ENCODE results near the gene SOX15.

SOX15 gene

DNA sequence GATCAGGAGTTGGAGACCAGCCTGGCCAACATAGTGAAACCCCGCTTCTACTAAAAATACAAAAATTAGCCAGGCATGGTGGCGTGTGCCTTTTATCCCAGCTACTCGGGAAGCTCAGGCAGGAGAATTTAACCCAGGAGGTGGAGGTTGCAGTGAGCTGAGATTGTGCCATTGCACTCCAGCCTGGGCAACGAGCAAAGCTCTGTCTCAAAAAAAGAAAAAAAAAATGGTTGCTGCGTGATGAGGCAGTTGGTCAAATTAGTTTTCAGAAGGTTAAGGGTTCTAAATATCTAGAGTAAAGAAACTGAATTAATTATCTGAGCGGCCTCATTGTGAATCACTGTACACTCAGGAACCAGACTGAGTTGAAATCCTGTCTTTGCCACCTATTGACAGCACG is 13.9 kb downstream of the SOX15 start:
- ATAC-seq, result no peak
- TF ChIP-seq GLIS3 (CRISPR knock-in tag; IDR thresholded peaks at IDR 0.05) (no peak), ESRRG (CRISPR knock-in tag; IDR thresholded peaks at IDR 0.05) (no peak), ZC3H10 (CRISPR knock-in tag; IDR thresholded peaks at IDR 0.05) (no peak), ISL1 (CRISPR knock-in tag; IDR thresholded peaks at IDR 0.05) (no peak), ZNF8 (CRISPR knock-in tag; IDR thresholded peaks at IDR 0.05) (no peak), ZNF565 (CRISPR knock-in tag; conservative IDR thresholded peaks at IDR 0.05; ENCODE audit: low read depth) (no peak), CSDC2 (CRISPR knock-in tag; IDR thresholded peaks at IDR 0.05) (no peak), SNAI2 (CRISPR knock-in tag; IDR thresholded peaks at IDR 0.05) (no peak), ARNTL (CRISPR knock-in tag; IDR thresholded peaks at IDR 0.05; ENCODE audit: borderline replicate concordance, low read depth) (no peak), ZFP30 (CRISPR knock-in tag; IDR thresholded peaks at IDR 0.05) (no peak), TOX (CRISPR knock-in tag; IDR thresholded peaks at IDR 0.05; ENCODE audit: borderline replicate concordance) (no peak), BACH2 (CRISPR knock-in tag; IDR thresholded peaks at IDR 0.05; ENCODE audit: borderline replicate concordance) (no peak), OSR1 (CRISPR knock-in tag; IDR thresholded peaks at IDR 0.05) (no peak), TCF4 (CRISPR knock-in tag; IDR thresholded peaks at IDR 0.05; ENCODE audit: borderline replicate concordance) (no peak), PPARA (CRISPR knock-in tag; IDR thresholded peaks at IDR 0.05; ENCODE audit: borderline replicate concordance) (no peak), RARB (CRISPR knock-in tag; IDR thresholded peaks at IDR 0.05) (no peak)
- TF ChIP-seq, protein P1, sequence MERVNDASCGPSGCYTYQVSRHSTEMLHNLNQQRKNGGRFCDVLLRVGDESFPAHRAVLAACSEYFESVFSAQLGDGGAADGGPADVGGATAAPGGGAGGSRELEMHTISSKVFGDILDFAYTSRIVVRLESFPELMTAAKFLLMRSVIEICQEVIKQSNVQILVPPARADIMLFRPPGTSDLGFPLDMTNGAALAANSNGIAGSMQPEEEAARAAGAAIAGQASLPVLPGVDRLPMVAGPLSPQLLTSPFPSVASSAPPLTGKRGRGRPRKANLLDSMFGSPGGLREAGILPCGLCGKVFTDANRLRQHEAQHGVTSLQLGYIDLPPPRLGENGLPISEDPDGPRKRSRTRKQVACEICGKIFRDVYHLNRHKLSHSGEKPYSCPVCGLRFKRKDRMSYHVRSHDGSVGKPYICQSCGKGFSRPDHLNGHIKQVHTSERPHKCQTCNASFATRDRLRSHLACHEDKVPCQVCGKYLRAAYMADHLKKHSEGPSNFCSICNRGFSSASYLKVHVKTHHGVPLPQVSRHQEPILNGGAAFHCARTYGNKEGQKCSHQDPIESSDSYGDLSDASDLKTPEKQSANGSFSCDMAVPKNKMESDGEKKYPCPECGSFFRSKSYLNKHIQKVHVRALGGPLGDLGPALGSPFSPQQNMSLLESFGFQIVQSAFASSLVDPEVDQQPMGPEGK (CRISPR knock-in tag; IDR thresholded peaks at IDR 0.05; ENCODE audit: borderline replicate concordance), result no peak
- TF ChIP-seq, protein P2, sequence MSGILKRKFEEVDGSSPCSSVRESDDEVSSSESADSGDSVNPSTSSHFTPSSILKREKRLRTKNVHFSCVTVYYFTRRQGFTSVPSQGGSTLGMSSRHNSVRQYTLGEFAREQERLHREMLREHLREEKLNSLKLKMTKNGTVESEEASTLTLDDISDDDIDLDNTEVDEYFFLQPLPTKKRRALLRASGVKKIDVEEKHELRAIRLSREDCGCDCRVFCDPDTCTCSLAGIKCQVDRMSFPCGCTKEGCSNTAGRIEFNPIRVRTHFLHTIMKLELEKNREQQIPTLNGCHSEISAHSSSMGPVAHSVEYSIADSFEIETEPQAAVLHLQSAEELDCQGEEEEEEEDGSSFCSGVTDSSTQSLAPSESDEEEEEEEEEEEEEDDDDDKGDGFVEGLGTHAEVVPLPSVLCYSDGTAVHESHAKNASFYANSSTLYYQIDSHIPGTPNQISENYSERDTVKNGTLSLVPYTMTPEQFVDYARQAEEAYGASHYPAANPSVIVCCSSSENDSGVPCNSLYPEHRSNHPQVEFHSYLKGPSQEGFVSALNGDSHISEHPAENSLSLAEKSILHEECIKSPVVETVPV (CRISPR knock-in tag; IDR thresholded peaks at IDR 0.05), result no peak
- TF ChIP-seq, protein P3, sequence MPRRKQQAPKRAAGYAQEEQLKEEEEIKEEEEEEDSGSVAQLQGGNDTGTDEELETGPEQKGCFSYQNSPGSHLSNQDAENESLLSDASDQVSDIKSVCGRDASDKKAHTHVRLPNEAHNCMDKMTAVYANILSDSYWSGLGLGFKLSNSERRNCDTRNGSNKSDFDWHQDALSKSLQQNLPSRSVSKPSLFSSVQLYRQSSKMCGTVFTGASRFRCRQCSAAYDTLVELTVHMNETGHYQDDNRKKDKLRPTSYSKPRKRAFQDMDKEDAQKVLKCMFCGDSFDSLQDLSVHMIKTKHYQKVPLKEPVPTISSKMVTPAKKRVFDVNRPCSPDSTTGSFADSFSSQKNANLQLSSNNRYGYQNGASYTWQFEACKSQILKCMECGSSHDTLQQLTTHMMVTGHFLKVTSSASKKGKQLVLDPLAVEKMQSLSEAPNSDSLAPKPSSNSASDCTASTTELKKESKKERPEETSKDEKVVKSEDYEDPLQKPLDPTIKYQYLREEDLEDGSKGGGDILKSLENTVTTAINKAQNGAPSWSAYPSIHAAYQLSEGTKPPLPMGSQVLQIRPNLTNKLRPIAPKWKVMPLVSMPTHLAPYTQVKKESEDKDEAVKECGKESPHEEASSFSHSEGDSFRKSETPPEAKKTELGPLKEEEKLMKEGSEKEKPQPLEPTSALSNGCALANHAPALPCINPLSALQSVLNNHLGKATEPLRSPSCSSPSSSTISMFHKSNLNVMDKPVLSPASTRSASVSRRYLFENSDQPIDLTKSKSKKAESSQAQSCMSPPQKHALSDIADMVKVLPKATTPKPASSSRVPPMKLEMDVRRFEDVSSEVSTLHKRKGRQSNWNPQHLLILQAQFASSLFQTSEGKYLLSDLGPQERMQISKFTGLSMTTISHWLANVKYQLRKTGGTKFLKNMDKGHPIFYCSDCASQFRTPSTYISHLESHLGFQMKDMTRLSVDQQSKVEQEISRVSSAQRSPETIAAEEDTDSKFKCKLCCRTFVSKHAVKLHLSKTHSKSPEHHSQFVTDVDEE (CRISPR knock-in tag; IDR thresholded peaks at IDR 0.05), result no peak
- TF ChIP-seq, protein P4, sequence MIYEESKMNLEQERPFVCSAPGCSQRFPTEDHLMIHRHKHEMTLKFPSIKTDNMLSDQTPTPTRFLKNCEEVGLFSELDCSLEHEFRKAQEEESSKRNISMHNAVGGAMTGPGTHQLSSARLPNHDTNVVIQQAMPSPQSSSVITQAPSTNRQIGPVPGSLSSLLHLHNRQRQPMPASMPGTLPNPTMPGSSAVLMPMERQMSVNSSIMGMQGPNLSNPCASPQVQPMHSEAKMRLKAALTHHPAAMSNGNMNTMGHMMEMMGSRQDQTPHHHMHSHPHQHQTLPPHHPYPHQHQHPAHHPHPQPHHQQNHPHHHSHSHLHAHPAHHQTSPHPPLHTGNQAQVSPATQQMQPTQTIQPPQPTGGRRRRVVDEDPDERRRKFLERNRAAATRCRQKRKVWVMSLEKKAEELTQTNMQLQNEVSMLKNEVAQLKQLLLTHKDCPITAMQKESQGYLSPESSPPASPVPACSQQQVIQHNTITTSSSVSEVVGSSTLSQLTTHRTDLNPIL (CRISPR knock-in tag; IDR thresholded peaks at IDR 0.05; ENCODE audit: low read depth), result no peak

DNA sequence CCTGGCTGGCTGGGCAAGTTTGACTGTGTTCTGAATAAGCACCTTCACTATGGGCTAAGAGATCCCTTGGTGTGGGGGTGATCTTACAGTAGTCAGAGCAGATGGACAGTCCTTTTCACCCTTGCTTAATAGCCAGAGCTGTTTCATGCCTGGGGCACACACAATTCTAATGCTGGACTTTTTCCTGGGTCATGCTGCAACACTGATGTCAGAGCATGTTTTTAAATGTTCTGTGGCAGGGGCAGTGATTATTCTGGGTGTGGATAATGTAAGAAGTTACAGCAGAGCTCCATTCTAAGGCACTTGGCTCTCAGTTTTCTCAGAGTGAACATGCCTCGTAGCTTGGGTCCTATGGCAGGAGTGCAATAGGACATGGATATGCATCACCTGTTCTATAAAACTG is 14.4 kb downstream of the SOX15 start:
- TF ChIP-seq ZC3H10 (CRISPR knock-in tag; IDR thresholded peaks at IDR 0.05) (no peak), TCF4 (CRISPR knock-in tag; IDR thresholded peaks at IDR 0.05; ENCODE audit: borderline replicate concordance) (no peak), GLIS3 (CRISPR knock-in tag; IDR thresholded peaks at IDR 0.05) (no peak), PPARA (CRISPR knock-in tag; IDR thresholded peaks at IDR 0.05; ENCODE audit: borderline replicate concordance) (no peak)
- TF ChIP-seq, protein P4 (CRISPR knock-in tag; IDR thresholded peaks at IDR 0.05; ENCODE audit: low read depth), result no peak
- ATAC-seq, result no peak

DNA sequence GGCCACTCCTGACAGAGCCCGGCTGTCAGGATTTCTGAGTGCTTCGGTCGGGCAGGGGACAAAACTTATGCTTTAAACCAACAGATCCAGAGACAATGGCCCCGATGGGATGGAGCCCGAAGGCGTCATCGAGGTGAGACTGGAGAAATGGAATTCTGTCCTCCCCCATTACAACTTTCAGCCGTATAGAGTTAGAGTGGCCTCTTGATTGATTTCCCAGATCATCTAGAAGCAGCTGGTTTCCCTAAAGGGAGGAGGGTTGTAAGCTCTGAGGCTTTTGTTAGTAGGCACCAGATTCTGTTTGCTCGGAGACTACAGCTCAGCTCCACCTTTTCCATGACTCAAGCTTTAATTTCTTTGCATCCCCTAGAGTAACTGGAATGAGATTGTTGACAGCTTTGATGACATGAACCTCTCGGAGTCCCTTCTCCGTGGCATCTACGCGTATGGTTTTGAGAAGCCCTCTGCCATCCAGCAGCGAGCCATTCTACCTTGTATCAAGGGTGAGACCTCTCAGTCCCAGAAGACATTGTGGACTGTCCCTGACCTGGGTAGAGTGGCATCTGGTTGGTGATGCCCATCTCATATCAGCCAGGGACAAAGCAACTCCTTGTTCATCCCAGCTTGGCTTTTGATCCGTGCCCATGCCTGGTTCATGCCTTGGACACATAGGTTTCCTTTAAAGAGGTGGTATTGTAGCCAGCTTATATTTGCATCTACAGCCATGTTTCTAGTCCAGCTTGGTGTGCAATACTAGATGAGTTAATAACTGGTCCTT is 15.5 kb downstream of the SOX15 start:
- ATAC-seq, result no peak
- no peak for TF ChIP-seq ZNF565 (CRISPR knock-in tag; conservative IDR thresholded peaks at IDR 0.05; ENCODE audit: low read depth)
- TF ChIP-seq, protein P2 (CRISPR knock-in tag; IDR thresholded peaks at IDR 0.05), result no peak
- no peak for TF ChIP-seq TOX (CRISPR knock-in tag; IDR thresholded peaks at IDR 0.05; ENCODE audit: borderline replicate concordance)
- TF ChIP-seq, protein P3 (CRISPR knock-in tag; IDR thresholded peaks at IDR 0.05), result no peak
- TF ChIP-seq ZNF70 (CRISPR knock-in tag; IDR thresholded peaks at IDR 0.05), result no peak
- TF ChIP-seq ZNF8 (CRISPR knock-in tag; IDR thresholded peaks at IDR 0.05), result no peak
- TF ChIP-seq RARB (CRISPR knock-in tag; IDR thresholded peaks at IDR 0.05), result no peak
- TF ChIP-seq TCF4 (CRISPR knock-in tag; IDR thresholded peaks at IDR 0.05; ENCODE audit: borderline replicate concordance), result no peak
- TF ChIP-seq, protein P4 (CRISPR knock-in tag; IDR thresholded peaks at IDR 0.05; ENCODE audit: low read depth), result no peak
